Measurements from ENCODE around the gene ACAP3.

GRCh38 chr1:1297802-1298424, 9.8 kb downstream of the ACAP3 start:
- no peak for TF ChIP-seq CBX2 (IDR thresholded peaks at IDR 0.05; ENCODE audit: borderline replicate concordance, low read depth)
- no peak for TF ChIP-seq CTCF (IDR thresholded peaks at IDR 0.05)
- TF ChIP-seq KDM1A (IDR thresholded peaks at IDR 0.05; ENCODE audit: low read depth), result no peak
- TF ChIP-seq RAD21 (conservative IDR thresholded peaks at IDR 0.05 in 1 of 2, IDR thresholded peaks at IDR 0.05 in 1 of 2), result no peak
